Right forelimb (tissue), 1 donor: ENCODE measurements around the gene SFMBT1.
"Not testable (repeated sequence)": the region's sequence is repeated elsewhere in the genome, so short reads cannot be mapped to it uniquely, and the experiment has no call there.

Experiments used
- DNase-seq: peaks from one replicate; pipeline ENCODE4 v3.0.0-alpha.2; 2018

Gene SFMBT1

GRCh38 chr3:53073553-53074365 lies 27.9 kb upstream of the SFMBT1 start:
- peak; percentile 36 for DNase-seq

DNA sequence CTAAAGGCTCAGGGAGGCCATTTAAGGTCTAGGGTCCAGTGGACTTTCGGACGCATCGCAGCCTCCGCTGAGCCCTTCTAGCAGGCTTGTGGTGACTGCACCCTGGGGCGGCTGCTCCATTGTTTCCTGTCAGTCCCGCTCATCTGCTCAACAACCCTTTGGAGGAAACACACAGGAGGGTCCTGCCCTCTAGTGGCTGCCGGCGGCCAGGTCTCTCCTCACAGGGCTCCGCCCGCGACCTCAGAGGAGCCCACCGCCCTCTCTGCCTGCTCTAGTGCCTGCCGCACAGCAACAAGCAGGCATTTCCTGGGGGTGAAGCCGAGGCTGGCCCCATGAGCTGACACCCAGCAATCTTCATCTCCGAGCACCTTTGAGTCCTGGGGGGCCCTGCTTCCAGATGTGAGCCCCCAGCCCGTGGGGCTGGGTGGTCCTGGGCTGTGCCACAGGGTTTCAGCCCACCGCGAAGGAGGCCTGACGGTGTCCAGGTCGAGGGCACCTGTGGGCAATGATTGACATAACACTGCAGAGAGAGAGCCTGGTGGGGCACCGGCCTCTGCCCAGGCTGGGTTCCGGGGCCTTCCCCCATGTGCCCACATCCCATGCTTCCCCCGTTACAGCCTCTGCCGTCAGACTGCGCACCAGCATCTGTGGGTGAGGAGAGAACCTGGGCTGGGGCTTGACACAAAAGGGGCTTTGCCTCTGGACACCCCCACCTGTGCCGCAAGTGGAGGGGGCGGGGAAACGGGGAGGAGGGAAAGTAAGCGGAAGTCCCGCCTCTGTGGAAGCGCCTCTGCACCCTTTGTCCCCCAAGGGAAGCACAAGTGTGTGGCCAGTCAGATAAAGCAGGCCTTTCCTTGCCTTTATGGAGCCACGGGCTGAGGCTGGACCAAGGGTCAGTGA lies 27.0 kb upstream of the SFMBT1 start:
- peak; percentile 88 for DNase-seq

GRCh38 chr3:53071882-53072431 lies 26.1 kb upstream of the SFMBT1 start:
- DNase-seq, result no peak

- no peak for DNase-seq
Measured at GRCh38 chr3:53069422-53070068, 23.7 kb upstream of the SFMBT1 start.

DNA sequence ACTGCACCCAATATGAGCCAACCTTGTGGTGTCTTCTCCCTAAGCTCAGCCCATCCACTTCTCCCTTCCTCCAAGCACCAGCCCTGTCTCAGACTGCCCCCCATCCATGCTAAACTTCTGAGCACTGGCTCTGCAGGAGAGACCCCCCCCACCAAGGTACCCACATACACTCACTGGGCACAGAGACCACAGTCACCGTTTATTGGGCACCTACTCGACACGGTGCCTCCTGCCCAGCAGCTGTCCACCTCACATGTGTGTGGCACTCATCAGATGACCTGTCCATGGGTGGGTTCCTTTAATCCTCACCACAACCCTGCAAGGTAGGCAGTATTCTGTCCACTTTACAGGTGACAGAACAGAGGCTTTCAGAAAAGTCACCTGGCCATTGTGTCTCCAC lies 22.3 kb upstream of the SFMBT1 start:
- DNase-seq, result no peak

GRCh38 chr3:53067567-53067966 lies 21.7 kb upstream of the SFMBT1 start:
- no peak for DNase-seq

GRCh38 chr3:53065841-53066480 lies 20.1 kb upstream of the SFMBT1 start:
- DNase-seq, result no peak

DNA sequence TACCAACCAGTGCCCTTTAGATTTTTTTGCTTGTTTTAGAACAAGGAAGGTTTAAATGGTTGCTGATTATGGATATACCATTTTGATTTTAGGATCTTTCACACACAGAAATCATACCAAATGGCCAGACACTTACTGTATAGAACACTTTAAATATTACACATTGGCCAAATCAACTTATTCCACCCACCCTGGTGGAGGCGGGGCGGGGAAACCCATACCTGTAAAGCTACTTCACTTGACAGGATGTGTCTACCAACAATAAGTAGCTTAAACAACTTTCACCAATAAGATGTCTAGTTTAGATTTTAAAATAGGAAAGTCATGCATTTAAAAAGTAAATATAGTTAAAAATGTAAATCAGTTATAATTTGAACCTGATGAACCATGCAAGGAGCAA lies 17.0 kb upstream of the SFMBT1 start:
- DNase-seq, result no peak

- DNase-seq, result no peak
Measured at GRCh38 chr3:53056442-53056841, 10.6 kb upstream of the SFMBT1 start.

GRCh38 chr3:53054233-53054632 lies 8.4 kb upstream of the SFMBT1 start:
- DNase-seq, result not testable (repeated sequence)

- DNase-seq, result no peak
Measured at GRCh38 chr3:53051929-53052328, 6.1 kb upstream of the SFMBT1 start.

- no peak for DNase-seq
Measured at GRCh38 chr3:53049987-53050386, 4.1 kb upstream of the SFMBT1 start.

- peak; percentile 66 for DNase-seq
Measured at GRCh38 chr3:53046171-53047170, 598 bp upstream of the SFMBT1 start.

DNA sequence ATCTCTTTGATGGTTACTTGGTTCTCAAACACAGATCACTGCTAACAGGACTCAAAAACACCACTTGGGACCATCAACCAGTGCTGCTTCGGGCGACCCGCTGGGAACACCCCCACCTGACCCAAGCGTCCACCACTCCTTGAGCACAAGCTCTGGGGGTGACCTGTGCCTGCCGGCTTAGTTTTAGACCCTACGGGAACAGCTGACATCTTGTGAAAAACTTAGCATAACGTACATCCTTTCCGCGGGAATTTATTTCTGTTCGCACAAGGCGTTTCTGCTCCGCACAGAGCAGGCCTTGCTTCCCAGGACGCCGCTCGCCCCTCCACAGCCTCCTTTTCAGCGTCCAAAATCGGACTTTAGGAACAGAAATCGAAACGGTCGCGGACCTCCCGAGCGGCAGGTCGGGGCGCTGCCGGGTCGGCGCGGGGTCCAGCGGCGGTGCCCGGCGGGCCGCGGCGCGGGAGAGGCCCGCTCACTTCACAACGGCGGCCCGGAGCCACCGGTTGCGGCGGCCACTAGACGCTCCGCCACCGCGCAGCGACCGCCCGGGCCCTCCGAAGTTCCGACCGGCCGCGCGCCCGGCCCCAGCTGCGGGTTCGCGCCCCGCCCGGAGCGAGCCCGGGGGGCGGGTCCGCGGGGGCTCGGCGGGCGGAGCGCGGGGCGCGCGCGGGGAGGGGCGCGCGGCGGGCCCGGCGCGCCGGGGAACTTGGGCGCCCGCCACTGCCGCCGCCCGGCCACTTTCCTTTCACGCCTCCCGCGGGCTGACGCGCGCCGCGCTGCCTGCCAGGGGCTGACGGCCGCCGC lies 959 bp downstream of the SFMBT1 start:
- DNase-seq, result peak; percentile 70

DNA sequence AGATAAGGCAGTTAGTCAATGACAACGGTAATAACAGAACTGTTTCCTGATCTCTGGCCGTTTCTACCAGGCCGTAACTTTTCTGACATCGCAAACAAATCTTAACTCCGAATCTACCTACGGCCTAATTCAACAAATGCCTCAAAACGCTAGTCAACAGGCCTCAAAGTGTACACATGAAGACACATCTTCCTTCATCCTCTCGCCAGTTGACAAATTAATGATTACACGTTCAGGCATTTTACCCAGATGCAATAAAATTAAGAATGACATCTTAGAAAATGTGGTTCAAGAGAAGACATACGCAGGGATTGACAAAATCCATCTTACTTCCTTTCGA lies 1.5 kb downstream of the SFMBT1 start:
- no peak for DNase-seq

- no peak for DNase-seq
Measured at GRCh38 chr3:53043738-53044137, 2.1 kb downstream of the SFMBT1 start.

- DNase-seq, result no peak
Measured at GRCh38 chr3:53042651-53043050, 3.2 kb downstream of the SFMBT1 start.

- no peak for DNase-seq
Measured at GRCh38 chr3:53040351-53040820, 5.5 kb downstream of the SFMBT1 start.

DNA sequence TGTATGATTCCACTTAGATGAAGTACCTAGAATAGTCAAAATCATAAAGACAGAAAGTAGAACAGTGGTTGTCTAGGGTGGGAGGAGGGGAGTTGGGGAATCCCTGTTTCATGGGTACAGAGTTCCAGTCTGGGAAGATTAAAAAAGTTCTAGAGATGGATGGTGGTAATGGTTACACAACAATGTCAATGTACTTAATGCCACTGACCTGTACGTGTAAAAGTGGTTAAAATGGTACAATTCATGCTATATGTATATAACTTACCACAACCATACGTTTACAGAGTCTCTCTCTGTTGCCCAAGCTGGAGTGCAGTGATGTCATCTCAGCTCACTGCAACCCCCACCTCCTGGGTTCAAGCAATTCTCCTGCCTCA lies 6.5 kb downstream of the SFMBT1 start:
- DNase-seq, result no peak

DNA sequence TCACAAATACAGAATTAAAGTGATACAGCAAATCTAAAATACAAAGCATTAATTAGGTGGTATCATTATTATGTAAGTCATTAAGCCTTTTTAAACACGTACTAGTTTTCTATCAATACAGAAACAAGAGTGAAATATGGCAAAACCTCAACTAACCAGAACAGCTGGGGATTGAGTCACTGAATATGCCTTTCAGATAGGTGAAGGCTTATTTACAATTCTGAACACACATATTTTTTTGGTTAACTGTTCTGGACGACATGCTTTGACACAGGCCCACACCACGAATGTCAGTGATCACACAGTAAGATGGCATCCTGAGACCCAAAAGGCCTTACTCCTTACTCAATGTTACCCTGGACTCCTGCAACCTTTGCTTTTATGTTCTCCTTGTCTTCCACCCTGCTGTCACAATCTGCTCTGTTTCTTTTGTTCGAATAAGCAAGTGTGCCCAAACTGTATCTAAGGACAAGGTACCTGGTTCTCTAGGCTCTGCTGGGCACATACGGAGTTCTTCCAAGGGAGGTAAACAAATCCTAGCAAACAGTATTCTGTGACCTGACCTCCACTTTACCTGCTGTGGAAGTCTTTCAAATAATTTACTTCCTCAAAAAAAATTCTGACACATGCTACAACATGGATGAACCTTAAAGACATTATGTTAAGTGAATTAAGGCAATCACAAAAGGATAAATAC lies 7.0 kb downstream of the SFMBT1 start:
- no peak for DNase-seq
